ENCODE measurements around the gene TAC3. TPM values are rescaled to one million over a fixed set of nuclear protein-coding genes. Genes with fewer than 3 reads are reported as not detected.

TAC3 gene
- total RNA-seq, 1 donor from 2014 or later, result not detected

GRCh38 chr12:56996793-56997545 lies 19.4 kb downstream of the TAC3 start:
- peak; percentile 61 to 80 for DNase-seq (ENCODE audit: extremely low spot score in 2 of 2)
- intact Hi-C loops (cut with DNase I), result no loop called here

GRCh38 chr12:56995930-56996496 lies 20.3 kb downstream of the TAC3 start:
- Histone ChIP-seq H3K9me3 (no peaks in the 10 kb centered on the region), H3K4me1 (peaks cover 10% of the 10 kb centered on the region), H3K27me3 (no peaks in the 10 kb centered on the region), H3K27ac (no peak overlapping the region), H3K4me3 (no peak overlapping the region), H3K36me3 (no peaks in the 10 kb centered on the region)
- intact Hi-C loops (cut with DNase I), result no loop called here
- no peak for TF ChIP-seq POLR2AphosphoS5 (IDR thresholded peaks at IDR 0.05; ENCODE audit: insufficient read depth in 1 of 2, low read depth in 1 of 2)
- TF ChIP-seq POLR2A (IDR thresholded peaks at IDR 0.05), result no peak
- no peak for TF ChIP-seq CTCF (IDR thresholded peaks at IDR 0.05)
- peak; percentile 37 to 72 for DNase-seq (ENCODE audit: extremely low spot score in 2 of 2)

More at GRCh38 chr12:56996793-56997545, 19.4 kb downstream of the TAC3 start:
- TF ChIP-seq CTCF (IDR thresholded peaks at IDR 0.05) (no peak), POLR2A (IDR thresholded peaks at IDR 0.05) (no peak), POLR2AphosphoS5 (IDR thresholded peaks at IDR 0.05; ENCODE audit: insufficient read depth in 1 of 2, low read depth in 1 of 2) (peak in 1 of 2 donors; percentile 44)
- Histone ChIP-seq H3K4me3 (no peak overlapping the region), H3K9me3 (no peaks in the 10 kb centered on the region), H3K27ac (no peak overlapping the region), H3K4me1 (peaks cover 15% of the 10 kb centered on the region), H3K36me3 (peaks cover 0 to under 1% of the 10 kb centered on the region in 2 donors), H3K27me3 (no peaks in the 10 kb centered on the region)

GRCh38 chr12:56995201-56995929 lies 21.0 kb downstream of the TAC3 start:
- TF ChIP-seq CTCF (IDR thresholded peaks at IDR 0.05), result no peak
- TF ChIP-seq POLR2A (IDR thresholded peaks at IDR 0.05), result no peak
- no peak for TF ChIP-seq POLR2AphosphoS5 (IDR thresholded peaks at IDR 0.05; ENCODE audit: insufficient read depth in 1 of 2, low read depth in 1 of 2)
- DNase-seq (ENCODE audit: extremely low spot score in 2 of 2), result peak; percentile 72 to 78
- H3K27me3 ChIP-seq, result no peaks in the 10 kb centered on the region
- H3K36me3 ChIP-seq, result no peaks in the 10 kb centered on the region
- intact Hi-C loops (cut with DNase I), result no loop called here
- no peak overlapping the region for H3K27ac ChIP-seq
- H3K9me3 ChIP-seq, result no peaks in the 10 kb centered on the region
- no peak overlapping the region for H3K4me3 ChIP-seq
- H3K4me1 ChIP-seq, result peaks cover 11% of the 10 kb centered on the region

GRCh38 chr12:56994231-56994746 lies 22.0 kb downstream of the TAC3 start:
- DNase-seq (ENCODE audit: extremely low spot score in 2 of 2), result peak; percentile 47 to 64
- Histone ChIP-seq H3K4me3 (no peak overlapping the region), H3K27ac (no peak overlapping the region), H3K4me1 (peaks cover 13% of the 10 kb centered on the region), H3K27me3 (no peaks in the 10 kb centered on the region), H3K9me3 (no peaks in the 10 kb centered on the region), H3K36me3 (no peaks in the 10 kb centered on the region)
- no peak for TF ChIP-seq CTCF (IDR thresholded peaks at IDR 0.05)
- no peak for TF ChIP-seq POLR2A (IDR thresholded peaks at IDR 0.05)
- TF ChIP-seq POLR2AphosphoS5 (IDR thresholded peaks at IDR 0.05; ENCODE audit: insufficient read depth in 1 of 2, low read depth in 1 of 2), result no peak
- intact Hi-C loops (cut with DNase I), result loop anchor here (5.0 kb wide), 1 partner anchor 227 kb away; no protein-coding TSS in a partner anchor
